GM12891 (cell line): ENCODE measurements around the gene SERPINC1.

Experiments
- POLR2A ChIP-seq: IDR thresholded peaks from 2 replicates; pipeline ENCODE4 v1.6.1; 2011; ENCODE audit warnings: low read depth, low read length, control low read depth
- SPI1 ChIP-seq: IDR thresholded peaks from 2 replicates; pipeline ENCODE4 v1.6.1; 2011; ENCODE audit warnings: low read depth, low read length, control low read depth

GRCh38 chr1:173861731-173862145 lies 55.4 kb downstream of the SERPINC1 start:
- TF ChIP-seq SPI1: no peak
- TF ChIP-seq POLR2A: peak; percentile 6; the same call in 1 of the 2 replicates
